Stimulated activated CD4-positive, alpha-beta T cell treated with anti-CD3 and anti-CD28 coated beads, Interleukin-2, amount 100 ng/mL, for 4 hours (primary cell): ENCODE results near the gene RANBP6.
"Not testable (repeated sequence)": the region's sequence is repeated elsewhere in the genome, so short reads cannot be mapped to it uniquely, and the experiment has no call there.

Source experiments
- DNase-seq: peaks from one replicate; pipeline ENCODE4 v3.0.0-alpha.2; 2020; ENCODE audit warnings: low read depth

RANBP6 gene

DNA sequence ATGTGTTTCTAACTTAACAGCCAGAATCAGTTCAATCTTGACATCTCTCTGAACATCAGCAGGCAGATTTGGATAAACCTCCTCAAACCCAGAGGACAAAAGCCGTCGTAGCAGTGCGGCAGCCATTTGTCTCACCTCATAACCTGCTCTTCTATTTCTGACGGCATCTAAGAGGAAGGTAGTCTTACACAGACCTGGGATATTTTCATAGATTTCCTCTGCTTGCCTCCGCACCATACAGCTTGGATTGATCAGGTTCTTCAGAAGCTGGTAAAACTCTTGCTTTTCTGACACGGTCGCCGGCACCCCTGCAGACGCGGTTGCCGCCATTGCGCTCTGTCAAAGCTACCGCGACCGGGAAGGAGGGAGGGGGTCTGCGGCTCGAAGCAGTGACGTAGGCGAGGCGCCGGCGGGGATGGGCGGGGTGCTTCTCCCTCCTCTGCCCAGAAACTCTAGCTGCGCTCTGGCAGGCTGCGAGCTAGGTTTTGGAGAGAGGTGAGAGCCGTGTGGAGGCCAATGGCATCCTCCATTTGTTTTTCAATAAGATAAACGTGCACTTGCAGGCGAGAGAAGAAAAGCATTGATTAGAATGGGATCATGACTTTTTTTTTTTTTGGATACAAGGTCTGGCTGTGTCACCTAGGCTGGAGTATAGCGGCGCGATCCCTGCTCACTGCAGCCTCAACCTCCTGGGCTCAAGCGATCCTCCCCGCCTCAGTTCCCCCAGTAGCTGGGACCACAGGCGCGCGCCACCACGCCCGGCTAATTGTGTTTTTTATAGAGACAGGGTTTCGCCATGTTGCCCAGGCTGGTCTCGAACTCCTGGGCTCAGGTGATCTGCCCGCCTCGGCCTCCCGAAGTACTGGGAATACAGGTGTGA lies at the start of gene RANBP6:
Gene RANBP6, minus strand, starts transcription at position 347 of the 880 bp plus-strand sequence. Its CDS starts 17 bp downstream, at position 330.
- DNase-seq: peak; percentile 86

DNA sequence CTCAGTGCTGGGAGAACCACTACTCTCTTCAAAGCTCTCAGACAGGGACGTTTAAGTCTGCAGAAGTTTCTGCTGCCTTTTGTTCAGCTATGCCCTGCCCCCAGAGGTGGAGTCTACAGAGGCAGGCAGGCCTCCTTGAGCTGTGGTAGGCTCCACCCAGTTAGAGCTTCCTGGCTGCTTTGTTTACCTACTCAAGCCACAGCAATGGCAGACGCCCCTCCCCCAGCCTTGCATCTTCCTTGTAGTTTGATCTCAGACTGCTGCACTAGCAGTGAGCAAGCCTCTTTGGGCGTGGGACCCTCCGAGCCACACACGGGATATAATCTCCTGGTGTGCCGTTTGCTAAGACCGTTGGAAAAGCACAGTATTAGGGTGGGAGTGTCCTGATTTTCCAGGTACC lies 47.7 kb upstream of the RANBP6 start:
- DNase-seq: not testable (repeated sequence)

DNA sequence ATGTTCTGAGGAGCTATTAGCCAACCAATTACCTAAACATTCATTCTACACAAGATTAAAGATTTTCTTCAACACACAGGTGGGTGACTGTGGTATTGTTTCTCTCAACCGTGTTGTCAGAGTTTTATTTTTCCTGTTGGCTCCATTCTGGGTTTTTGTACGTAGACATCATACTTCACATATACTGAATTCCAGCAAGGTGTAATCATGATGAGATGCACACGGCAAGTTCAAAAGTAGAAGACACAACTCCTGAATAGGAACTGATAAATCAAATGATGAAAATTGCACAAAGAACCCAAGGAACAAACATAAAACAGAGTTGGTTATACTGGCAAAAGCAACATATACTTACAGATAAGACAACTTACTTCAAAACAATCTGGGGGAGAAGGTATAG lies 40.2 kb upstream of the RANBP6 start:
- no peak for DNase-seq

DNA sequence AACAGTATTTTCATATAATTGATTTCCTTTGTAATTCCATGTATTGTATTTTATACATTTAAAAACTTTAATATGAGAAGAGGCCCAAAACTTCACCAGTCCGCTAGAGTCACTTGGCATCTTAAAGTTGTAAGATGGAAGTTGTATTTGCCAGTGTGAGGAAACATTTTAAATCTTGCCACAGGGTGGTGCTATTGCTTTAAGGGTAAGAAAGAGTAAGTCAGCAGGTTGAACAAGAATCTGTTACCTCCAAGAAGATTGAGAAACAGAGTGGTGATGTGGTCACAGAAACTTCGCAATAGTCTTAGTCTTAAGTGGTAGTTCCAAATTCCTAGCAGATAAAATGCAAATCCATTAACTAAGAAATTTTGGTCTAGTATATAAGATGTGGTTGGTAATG lies 39.8 kb upstream of the RANBP6 start:
- peak; percentile 39 for DNase-seq

DNA sequence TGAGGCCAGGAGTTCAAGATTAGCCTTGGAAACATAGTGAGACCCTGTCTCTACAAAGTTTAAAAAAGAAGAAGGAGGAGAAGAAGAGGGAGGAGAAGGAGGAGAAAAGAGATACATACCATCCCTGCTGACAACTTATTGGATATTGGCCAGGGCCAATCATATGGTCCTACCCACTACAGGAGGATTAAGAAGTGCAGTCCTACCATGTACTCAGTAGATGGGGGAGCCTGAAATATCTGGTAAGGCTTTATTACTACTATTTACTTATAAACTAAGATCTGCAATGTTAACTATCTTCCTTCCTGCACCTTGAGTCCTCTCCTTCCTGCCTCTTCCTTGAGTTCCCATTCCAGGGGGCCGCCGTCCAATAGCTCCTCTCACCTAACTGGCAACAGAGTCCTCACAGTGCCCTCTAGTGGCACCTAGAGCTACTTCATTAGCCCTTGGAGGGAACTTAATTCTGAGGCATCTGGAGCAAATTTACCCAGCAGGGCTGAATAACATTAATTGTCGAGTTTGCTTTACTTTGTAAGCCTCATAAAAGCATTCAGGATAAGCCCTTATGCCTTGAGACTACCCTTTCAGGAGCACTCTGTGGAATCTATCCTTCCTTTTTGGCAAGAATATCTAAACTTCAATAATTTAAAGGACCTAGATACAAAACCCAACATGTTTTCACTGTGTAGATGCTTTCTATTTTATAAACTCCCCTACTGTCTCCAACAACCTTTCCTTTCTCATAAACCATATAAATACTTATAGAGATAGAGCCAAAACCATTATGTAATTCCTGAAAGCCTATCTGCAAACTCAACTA lies 39.1 kb upstream of the RANBP6 start:
- DNase-seq: peak; percentile 48

DNA sequence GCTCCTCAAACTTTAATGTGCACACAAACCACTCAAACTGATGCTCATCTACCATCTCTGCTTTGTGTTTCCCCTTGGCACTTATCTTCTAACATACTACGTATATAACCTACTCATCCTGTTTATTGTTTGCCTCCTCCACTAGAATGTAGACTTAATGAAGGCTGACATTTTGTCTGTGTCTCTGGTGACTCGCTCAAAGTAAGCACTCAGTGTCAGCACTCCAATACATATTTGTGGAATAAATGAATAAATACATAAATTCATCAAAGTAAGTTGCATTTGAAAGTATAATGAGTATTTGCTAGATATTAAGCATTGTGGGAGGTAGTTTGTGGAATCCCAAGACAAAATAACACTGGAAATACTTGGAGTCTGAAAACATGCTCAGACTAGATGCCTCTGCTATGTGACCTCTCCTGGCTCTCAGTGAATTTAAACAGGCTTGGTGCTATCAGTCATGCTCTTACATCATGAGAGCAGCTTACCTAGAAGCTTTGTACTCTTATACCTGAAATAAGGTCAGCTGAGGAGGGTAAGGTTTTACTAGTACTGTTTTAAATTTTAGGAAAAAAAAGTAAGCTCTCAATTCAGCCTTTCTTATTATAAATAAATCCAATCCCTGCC lies 37.0 kb upstream of the RANBP6 start:
- no peak for DNase-seq

DNA sequence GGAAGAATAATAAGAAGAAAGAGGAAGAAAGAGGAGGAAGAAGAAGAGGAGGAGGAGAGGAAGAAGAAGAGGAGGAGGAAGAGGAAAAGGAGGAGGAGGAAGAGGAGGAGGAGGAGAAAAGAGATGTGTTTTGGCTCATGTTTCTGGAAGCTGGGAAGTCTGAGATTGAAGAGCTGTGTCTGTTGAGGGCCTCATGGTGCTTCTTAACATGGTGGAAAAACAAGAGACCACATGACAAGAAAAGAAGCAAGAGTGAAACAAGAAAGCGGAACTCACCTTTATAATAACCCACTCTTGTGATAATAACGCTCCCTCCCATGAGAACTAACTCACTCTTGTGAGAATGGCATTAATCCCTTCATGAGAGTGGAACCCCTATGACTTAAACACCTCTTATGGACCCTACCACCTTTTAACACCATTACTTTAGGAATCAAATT lies 36.1 kb upstream of the RANBP6 start:
- DNase-seq: no peak

DNA sequence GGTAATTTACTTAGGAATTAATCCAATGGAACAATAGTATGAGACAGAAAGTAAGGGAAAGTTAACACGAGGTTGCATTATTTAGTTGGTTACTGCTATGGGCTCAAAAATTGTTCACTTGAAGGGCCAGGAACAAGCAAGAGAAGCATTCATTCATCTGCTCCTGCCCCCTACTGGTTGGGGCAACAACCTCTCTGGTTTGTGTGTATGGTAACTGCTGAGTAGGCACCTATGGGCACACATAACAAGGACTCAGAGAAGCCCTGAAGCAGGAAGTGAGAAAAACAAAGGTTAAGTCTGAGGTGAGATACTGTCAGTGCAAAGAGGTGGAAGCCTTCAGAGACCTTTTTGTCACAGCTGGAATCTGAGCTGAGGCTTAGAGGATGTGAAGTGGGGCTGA lies 34.4 kb upstream of the RANBP6 start:
- no peak for DNase-seq

DNA sequence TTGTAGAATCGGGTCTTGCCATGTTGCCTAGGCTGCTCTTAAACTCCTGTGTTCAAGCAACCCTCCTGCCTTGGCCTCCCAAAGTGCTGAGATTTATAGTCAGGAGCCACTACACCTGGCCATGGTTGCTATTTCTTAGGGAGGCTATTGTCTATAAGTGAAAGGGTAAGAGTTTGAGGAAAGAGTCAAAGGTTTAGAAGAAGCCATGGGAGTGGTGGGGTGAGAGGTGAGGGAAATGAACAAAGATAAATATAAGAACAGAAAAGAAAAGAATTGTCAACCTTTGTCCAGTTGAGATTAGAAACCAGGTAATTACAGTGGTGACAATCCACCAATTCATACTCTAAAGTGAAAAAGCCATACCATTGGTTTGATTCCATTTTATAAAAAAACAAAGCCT lies 32.6 kb upstream of the RANBP6 start:
- DNase-seq: no peak

DNA sequence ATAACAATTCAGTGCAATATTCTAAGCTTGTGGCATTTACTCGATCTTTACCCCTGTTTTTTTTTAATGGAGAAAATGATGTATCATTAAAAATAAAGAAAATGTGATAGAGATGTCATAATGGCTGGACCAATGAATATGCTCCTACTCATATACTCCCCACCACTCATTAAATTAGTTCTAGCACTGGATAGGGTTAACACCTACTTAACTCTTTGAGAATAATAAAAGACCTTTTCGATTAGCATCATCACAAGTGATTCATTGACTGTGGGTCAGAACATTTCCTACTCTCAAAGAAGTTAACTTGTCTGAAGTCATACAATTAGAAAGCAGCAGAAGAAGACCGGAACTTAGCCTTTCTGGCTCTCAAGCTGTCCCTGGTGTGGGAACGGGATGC lies 31.6 kb upstream of the RANBP6 start:
- no peak for DNase-seq

DNA sequence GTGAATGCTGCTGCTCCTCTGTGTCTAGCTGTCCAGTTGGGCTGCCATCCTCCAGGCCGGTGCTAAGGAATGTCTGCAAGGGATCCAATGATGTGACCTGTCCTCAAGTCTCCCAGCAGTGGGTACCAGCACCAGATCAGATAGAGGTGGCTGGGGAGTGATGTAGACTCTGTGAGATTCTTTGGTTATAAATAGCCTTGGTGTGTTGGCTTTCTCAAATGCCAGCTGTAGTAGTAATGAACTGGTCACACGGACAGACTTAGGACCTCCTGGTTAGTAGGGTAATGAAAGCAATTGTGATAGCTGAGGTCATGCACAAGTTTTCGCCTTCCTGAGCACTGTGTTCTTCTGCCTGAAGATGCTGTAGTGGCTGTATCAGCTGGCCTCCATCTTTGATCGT lies 29.9 kb upstream of the RANBP6 start:
- no peak for DNase-seq

DNA sequence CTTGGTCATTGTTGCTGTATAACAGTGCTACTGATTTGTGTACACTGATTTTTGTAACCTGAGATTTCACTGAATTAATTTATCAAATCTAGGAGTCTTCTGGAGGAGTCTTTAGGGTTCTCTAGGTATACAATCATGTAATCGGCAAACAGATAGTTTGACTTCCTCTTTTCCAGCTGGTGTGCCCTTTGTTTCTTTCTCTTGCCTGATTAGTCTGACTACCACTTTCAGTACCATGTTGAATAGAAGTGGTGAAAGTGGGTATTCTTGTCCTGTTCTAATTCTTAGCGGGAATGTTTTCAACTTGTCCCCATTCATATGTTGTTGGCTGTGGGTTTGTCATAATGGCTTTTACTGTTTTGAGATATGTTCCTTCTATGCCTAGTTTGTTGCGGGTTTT lies 24.7 kb upstream of the RANBP6 start:
- DNase-seq: no peak

DNA sequence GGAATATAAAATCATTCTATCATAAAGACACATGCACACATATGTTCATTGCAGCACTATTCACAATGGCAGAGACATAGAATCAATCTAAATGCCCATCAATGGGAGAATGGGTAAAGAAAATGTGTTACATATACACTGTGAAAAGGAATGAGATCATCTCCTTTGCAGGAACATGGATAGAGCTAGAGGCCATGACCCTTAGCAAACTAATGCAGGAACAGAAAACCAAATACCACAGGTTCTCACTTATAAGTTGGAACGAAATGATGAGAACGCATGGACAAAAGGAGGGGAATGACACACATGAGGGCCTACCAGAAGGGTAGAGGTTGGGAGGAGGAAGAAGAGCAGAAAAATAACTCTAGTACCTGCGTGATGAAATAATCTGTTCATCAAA lies 21.0 kb upstream of the RANBP6 start:
- DNase-seq: no peak

DNA sequence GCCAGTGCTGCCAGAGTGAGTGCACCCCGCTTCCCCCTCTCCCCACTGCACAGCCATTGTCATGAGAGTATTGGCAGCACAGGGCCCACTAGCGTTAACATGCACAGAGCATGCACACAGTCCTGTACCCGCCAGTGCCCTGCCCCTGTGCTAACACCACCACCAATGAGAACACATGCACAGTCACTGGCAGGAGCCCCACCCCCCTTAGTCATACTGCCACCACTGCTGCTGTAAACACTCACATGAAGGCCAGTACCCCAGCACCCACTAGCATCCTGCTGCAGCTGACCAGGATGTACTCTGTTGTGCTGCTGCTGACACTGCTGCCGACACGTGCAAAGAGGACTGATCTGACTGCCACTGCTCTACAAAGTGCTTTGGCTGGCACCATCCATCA lies 19.5 kb upstream of the RANBP6 start:
- no peak for DNase-seq

DNA sequence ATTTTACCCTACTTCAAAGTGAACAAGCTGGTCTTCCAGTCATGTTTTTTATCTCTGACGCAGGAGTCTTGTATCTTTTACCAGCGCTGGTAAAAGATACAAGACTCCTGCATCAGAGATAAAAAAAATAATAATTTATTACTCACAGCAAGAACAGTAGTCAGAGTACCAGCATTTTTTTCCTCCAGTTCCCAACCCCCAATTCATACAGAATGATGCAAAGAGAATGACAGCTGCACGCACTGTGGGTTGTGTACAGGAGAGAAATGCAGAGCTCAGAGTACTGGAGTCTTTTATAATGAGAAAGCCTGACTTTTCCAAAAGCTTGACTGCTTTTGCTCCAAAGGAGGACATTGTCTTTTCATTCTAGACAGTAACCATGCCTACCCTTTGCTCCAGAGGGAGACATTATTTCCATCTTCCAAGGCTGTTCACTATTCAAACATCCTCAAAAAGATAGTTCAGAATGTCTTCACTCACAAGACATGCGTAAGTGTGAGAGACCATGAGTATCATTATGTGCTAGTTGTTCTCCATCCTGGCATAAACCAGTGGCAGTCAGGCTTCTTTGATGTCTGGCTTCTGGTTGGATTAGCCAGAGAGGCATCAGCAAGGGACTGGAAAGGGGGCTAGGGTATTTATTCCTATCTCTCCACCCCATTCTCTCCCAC lies 14.3 kb upstream of the RANBP6 start:
- no peak for DNase-seq

DNA sequence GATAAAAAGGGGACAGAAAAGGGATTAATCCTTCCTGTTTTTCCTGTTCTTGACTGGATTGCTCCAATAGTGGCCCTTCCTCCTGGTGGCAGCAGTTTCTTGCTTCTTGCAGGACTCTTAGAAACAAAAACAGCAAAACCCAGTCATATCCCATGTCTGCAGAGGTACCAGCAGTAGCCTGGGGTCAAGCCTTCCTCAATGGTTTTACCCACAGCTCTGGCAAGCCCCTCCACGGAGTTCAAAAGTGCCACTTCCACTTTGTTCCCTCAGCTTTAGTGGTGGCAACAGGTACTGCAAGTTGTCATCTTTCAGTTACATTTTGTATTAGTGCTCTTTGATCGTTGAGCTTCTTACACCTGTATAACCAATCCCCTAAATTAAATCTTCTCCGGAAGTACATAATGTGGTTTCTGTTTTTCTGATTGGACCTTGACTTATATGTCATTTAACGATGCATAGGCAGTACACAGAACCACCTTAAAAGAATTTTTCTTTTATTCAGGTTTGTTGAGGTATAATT lies 8.7 kb upstream of the RANBP6 start:
- DNase-seq: no peak

DNA sequence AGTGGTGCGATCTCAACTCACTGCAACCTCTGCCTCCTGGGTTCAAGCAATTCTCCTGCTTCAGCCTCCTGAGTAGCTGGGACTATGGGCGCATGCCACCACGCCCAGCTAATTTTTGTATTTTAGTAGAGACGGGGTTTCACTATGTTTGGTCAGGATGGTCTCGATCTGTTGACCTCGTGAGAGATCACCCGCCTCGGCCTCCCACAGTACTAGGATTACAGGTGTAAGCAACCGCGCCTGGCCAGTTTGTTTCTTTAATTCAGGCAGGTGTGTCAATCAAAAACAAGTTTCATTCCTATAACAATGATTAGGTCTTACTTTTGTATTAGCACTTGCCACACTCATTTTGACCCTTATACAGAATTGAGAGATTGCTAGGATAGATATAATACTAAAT lies 1.6 kb upstream of the RANBP6 start:
- DNase-seq: not testable (repeated sequence)

DNA sequence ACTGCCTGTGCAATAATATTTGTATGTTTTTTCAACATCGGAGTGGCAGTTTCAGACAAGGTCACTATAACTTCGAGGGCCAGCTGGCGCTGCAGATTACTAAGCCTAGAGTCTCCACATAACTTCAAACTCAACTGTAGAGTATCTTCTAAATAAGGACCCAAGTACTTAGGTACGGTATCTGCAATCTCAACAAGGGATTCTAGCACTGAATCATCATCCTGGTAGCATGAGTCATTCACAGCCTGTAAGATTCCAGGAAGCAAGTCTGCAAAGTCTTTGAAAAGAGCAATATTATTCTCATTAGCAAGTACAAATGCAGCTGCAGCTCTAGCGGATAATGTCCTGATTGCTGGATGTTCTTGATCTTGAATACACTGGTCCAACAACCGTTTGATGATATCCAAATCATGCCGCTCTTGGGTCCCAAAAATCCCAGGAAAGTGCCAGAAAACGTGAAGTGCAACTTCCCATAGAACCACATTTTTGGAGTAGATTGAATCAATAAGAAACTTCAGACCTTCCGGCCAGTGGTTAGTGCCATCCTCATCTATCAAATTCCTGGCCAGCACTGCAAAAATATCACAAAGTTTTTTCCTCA lies 654 bp downstream of the RANBP6 start:
- peak; percentile 31 for DNase-seq

DNA sequence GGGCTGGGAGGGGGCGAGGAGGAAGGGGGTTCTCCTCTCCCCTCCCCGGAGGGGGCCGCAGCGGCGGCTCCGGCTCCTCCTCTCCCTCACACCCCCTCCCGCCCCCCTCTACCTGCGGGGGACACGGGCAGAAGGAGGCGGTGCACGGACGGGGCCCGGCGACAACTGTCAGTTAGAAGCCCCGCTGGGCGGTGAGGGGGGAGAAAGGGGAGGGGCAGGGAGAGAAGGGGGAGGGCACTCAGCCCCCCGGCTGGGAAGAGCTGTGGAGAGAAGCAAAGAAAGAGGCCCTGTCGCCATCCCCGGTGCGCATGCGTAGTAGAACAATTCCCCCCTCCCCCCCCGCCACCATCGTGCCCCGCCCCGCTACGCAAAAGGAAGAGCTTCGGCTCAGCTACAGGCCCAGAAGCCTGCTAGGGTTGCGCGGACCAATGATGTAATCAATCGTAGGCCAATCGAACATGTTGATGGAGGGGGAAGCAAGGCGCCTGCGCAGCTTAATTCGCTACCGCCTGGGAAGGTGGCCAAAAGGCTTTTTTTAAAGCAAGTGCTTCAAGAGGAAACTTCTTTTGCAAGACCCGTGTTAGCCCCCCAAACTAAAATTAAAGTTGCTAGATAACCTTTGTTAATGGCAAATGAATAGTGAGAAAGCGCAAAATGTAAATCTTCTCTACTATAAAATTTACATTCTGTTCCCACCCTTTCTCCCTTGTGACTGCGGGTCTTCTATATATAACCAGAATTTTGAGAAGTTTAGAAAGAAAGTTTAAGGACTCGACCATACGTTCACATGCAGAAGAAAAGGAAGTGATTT lies 7.0 kb downstream of the RANBP6 start:
- peak; percentile 93 for DNase-seq

DNA sequence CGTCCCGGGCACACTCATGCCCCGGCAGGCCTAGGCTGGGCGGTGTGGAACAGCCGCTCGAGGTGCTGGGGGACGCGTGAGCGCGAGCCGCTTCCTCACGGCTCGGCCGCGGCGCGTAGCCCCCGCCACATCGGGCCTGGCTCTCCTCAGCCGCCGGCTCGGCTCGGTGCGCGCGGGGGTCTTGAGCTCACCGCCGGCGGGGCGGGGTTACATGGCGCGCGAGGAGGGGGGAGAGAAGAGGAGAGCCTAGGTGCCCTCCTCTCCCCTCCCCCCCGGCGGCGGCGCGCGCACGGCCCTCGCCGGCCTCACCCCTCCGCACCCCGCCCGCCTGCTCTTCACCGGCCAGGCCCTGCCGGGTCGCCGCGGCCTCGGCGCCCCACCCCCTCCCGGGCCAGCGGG lies 7.7 kb downstream of the RANBP6 start:
- peak; percentile 65 for DNase-seq
